ENCODE results near the gene CD151.

Gene CD151

GRCh38 chr11:815675-816432, 16.9 kb upstream of the CD151 start:
- no peak for DNase-seq

DNA sequence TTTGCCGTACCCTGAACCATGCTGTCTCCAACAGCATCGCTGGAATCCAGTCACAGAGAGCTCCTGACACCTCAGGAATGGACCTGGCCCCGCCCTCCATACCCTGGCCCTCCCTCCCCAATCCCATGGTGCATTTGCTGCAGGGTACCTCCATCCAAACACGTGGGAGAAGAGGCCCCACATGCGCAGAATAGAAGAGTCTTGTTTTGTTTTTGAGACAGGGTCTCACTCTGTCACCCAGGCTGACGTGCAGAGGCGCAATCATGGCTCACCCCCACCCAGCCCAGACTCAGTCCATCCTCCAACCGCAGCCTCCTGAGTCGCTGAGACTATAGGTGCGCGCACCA, 16.3 kb upstream of the CD151 start:
- DNase-seq = no peak

DNA sequence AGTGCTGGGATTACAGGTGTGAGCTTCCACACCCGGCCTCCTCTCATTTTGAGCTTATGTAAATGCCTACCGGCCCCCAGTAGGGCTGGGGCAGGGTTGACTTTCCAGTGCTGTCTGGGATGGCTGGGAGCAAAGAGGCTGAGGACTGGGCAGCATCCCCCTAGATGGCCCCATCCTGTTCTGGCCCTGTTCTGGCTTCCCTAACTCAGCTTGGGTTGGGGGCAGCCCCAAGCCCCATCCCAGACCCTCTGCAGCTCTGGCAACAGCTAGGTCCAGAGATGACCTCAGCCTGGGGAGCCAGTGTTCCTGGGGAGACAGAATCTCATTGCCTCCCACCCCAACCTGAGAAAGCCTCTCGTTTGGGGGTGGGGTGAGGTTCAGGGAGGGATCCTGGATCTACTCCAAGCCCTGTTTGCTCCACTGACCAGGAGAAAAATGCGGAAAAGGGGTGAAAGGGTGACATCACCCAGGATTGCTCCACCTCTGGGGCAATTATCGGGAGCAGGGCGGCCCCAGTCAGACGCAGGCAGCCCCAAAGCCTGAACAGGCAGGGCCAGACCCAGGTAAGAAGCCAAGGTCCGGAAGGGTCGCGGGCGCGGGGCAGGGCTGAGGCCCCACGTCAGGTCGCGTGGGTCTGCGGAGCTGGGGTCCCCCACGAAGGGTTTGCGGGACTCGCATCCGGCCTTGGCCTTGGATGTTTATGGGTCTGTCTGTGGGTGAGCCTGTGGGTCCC, 14.2 kb upstream of the CD151 start, which contains the start of gene PNPLA2:
Gene PNPLA2, plus strand, starts transcription at position 519 of the 733 bp plus-strand sequence. CDS start 805 bp downstream, outside the sequence.
- no peak for DNase-seq

DNA sequence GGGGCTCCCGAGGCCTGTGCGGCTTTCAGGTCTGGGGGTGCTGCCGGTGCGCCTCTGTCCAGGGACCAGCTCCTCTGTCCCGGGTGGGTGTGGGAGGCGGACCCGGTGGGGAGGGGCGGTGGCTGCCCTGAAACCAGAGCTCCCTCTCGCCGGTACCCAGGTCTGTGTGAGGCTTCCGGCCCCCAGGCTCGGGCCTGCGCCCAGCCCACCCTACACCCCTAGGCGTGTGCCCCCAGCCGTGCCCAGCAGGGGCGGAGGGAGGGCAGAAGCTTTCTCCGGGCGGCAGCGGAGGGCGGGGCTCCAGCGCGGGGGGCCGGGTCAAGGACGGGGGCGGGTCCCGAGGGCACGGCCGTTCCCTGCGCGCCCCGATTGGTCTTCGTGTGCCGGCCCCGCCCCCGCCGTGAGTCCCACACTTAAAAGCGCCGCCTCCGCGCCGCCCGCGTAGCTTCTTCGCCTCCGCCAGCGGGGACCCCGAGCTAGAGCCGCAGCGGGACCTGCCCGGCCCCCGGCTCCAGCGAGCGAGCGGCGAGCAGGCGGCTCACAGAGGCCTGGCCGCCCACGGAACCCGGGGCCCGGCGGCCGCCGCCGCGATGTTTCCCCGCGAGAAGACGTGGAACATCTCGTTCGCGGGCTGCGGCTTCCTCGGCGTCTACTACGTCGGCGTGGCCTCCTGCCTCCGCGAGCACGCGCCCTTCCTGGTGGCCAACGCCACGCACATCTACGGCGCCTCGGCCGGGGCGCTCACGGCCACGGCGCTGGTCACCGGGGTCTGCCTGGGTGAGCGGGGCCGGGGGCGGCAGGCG, 13.4 kb upstream of the CD151 start:
- peak; percentile 92 for DNase-seq

- peak; percentile 94 for DNase-seq
Measured at GRCh38 chr11:819943-820649, 12.7 kb upstream of the CD151 start.

DNA sequence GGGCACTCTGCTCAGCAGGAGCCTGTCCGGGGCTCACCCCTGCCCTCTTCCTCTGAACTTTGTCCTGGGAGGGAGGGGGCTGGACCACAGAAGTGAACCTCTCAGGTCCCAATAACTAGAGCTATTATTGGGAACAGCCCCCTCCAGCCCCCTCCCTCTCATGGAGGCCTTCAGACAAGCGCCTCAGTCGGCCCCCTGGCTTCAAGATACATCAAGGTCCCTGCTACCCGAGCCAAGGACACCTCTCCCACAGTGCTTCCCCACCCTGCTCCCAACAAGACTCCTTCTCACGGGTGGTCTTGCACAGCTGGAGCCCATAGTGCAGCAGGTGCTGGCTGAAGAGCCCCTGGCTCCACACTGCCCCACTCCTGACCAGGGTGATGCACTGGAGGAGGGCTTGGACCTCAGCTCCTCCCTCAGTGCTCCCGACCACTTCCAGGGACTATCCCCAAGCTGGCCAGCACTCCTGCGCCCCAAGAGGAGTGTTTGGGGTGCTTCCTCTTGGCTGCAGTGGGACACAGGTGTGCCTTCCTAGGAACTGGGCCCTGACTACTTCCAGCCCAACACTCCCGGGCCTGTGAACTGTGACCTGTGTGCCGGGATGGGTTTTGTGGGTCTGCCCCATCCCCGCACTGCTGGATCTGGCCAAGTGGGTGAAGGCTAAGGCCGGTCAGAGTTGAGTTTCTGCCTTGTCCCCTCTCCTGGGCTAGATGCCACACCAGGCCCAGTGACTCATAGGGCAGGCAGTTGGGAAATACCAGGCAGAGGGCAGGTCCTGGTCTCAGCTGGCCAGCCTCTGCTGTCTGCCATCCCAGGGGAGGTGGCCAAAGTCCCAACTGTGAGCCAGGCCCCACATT, 11.9 kb upstream of the CD151 start:
- no peak for DNase-seq

- no peak for DNase-seq
Measured at GRCh38 chr11:821512-822371, 11.0 kb upstream of the CD151 start.

DNA sequence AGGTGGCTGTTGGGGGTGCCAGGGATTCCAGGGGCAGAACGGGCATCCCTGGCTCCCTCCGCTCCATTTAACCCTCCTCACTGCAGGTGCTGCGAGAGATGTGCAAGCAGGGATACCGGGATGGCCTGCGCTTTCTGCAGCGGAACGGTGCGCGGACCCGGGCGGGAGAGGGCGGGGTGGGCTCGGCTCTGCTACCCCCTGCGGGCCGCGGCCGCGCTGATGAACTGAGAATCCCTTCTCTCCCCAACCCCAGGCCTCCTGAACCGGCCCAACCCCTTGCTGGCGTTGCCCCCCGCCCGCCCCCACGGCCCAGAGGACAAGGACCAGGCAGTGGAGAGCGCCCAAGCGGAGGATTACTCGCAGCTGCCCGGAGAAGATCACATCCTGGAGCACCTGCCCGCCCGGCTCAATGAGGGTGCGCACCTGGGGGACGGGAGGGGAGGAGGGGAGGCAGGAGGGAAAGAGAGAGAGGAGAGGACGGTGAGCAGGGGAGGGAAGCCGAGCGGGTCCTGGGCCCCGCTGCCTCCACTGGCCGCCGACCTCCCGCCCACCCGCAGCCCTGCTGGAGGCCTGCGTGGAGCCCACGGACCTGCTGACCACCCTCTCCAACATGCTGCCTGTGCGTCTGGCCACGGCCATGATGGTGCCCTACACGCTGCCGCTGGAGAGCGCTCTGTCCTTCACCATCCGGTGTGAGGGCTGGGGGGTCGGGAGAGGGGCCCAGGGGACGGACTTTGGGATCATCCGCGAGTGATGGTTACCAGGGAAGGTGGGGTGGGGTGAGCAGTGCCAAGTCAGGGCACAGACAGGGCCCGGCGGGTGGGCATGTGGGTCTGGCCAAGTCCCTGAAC, 9.1 kb upstream of the CD151 start:
- no peak for DNase-seq

DNA sequence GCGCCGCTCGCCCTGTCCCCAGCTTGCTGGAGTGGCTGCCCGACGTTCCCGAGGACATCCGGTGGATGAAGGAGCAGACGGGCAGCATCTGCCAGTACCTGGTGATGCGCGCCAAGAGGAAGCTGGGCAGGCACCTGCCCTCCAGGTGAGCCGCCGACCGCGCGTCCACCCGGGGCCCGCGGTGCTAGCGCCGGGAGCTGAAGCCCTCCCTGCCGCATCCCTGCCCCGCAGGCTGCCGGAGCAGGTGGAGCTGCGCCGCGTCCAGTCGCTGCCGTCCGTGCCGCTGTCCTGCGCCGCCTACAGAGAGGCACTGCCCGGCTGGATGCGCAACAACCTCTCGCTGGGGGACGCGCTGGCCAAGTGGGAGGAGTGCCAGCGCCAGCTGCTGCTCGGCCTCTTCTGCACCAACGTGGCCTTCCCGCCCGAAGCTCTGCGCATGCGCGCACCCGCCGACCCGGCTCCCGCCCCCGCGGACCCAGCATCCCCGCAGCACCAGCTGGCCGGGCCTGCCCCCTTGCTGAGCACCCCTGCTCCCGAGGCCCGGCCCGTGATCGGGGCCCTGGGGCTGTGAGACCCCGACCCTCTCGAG, 8.4 kb upstream of the CD151 start:
- no peak for DNase-seq

DNA sequence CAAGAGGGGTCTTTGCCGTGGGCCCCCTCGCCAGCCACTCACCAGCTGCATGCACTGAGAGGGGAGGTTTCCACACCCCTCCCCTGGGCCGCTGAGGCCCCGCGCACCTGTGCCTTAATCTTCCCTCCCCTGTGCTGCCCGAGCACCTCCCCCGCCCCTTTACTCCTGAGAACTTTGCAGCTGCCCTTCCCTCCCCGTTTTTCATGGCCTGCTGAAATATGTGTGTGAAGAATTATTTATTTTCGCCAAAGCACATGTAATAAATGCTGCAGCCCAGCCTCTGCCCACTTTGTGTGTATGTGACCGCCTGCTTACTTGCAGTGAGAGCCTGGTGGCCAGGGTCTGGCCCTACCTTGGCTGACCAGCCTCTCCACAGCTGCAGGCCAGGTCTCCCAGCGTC, 7.8 kb upstream of the CD151 start:
- no peak for DNase-seq

- DNase-seq = no peak
Measured at GRCh38 chr11:825366-826226, 7.2 kb upstream of the CD151 start.

DNA sequence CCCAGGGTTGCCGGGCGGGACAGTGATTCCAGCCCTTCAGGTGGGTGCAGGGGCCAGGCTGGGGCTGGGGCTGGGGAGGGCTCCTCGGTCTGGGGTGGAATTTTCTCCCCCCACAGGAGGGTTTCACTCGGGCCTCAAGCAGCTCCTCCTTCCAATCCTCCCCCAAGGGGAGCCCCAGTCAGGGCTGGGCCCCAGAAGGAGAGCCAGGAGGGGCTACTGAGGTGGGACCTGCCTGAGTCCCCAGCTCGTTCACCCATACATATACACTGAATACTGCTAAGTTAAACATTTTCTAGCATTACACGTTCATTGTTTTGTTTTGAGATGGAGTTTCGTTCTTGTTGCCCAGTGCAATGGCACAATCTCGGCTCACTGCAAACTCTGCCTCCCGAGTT, 6.5 kb upstream of the CD151 start:
- DNase-seq = no peak

GRCh38 chr11:826836-827145, 6.0 kb upstream of the CD151 start:
- DNase-seq = no peak

- no peak for DNase-seq
Measured at GRCh38 chr11:827146-827896, 5.4 kb upstream of the CD151 start.

DNA sequence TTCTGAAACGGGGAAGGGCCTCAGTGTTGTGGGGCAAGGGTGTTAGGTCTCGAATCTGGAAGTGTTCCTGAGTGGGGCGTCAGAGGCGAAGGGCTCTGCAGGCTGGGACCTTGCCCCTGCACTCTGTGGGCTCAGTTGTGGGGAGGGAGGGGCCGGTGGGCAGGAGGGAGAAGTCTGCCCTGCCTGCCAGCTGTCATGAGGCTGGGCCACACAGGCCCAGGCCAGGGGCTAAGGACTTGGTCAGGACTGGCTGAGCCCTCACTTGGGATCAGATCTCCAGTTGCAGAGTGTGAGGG, 4.9 kb upstream of the CD151 start, which contains the start of gene CRACR2B:
Gene CRACR2B, plus strand, starts transcription at position 23 of the 296 bp plus-strand sequence. CDS start 689 bp downstream, outside the sequence.
- no peak for DNase-seq

DNA sequence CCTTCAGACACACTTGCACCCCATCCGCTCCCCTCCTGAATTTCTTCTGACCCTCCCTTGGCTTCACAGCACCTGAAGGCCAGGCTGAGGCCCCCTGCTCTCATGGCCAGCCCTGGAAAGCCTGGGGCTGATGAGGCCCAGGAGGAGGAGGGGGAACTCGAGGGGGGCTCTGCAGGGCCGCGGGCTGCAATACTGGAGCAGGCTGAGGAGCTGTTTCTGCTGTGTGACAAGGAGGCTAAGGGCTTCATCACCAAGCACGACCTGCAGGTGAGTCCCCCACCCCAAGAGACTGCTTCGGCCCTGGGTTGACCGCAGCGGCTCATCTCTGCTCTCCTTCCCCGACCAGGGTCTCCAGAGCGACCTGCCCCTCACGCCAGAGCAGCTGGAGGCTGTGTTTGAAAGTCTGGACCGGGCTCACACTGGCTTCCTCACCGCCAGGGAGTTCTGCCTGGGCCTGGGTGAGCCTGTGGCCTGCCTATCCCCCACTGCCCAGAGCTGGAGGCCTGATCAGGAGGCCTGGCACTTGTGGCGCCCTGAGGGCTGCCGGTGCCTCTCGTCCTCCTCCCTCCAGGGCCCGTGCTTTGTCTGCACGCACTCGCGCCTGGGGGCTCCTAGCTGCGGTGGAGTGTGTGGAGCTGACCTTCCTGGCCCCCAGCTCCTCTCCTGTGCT, 4.1 kb upstream of the CD151 start:
- no peak for DNase-seq

DNA sequence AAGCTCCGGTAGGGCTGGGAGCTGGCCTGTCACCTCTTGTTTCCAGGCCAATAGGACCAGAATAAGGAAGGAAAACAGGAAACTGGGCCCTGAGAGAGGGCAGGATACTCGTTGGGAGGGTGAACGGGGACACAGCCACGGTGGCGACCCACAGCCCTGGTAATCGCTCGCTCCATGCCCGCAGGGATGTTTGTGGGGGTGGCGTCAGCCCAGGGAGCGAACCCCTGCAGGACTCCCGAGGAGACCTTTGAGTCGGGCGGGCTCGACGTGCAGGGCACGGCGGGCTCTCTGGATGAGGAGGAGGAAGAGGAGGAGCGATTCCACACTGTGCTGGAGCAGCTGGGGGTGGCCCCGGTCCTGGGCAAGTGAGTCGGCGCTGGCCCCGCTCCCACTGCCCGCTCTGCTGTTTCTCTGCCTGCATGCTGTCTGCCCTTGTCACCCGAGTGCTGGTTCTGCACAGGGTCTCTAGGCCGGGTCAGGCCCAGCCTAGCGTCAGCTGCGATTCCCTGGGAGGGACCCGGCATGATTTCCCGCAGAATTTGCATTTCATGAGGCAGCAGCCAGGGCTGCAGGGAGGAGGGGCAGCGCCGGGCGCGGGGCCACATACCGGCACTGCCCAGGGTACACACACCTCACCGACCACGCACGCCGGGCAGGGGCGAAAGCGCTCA, 3.4 kb upstream of the CD151 start:
- DNase-seq = no peak

All from T-helper 9 cell (primary cell).